WTC11 (cell line): ENCODE results near the gene CRNKL1. TPM values are rescaled to one million over a fixed set of nuclear protein-coding genes. Genes with fewer than 3 reads are reported as not detected.

Experiments
- ATAC-seq: fragments of 200-7000 bp; cut with Tn5 transposase; 2 replicates; pipeline ENCODE4 v1.10.0; 2021; ENCODE audit warnings: mild to moderate bottlenecking, moderate library complexity
- Bru-seq: library from RNA; stranded (reverse); fragments of 400-500 nt; gene quantifications from one replicate; lab custom pipeline; 2021; lab: Mats Ljungman, UMichigan
- CTCF ChIA-PET: fragments of 300-600 bp; sonication (Branson Sonifier 250); formaldehyde crosslinking; loops from one replicate; lab custom pipeline; 2021; ENCODE audit warnings: antibody characterized with exemption; lab: Charles Lee
- POLR2A ChIA-PET: fragments of 350-600 bp; sonication (Branson Sonifier 250); formaldehyde crosslinking; loops from one replicate; lab custom pipeline; 2021; ENCODE audit warnings: antibody characterized with exemption; lab: Charles Lee
- DNase-seq: peaks from one replicate; pipeline ENCODE4 v3.0.0; 2021; ENCODE audit warnings: low spot score
- H3K27ac Mint-ChIP-seq: 2 replicates; pipeline ENCODE4 v1.8.0; 2021; ENCODE audit warnings: mixed read lengths
- H3K27me3 Mint-ChIP-seq: 2 replicates; pipeline ENCODE4 v1.8.0; 2021; ENCODE audit warnings: low read depth, mild to moderate bottlenecking, moderate library complexity, mixed read lengths
- H3K36me3 Mint-ChIP-seq: 2 replicates; pipeline ENCODE4 v1.8.0; 2021; ENCODE audit warnings: mixed read lengths
- H3K4me1 Mint-ChIP-seq: 2 replicates; pipeline ENCODE4 v1.8.0; 2022; ENCODE audit warnings: mixed read lengths
- H3K4me3 Mint-ChIP-seq: 2 replicates; pipeline ENCODE4 v1.8.0; 2021; ENCODE audit warnings: mild to moderate bottlenecking, moderate library complexity, mixed read lengths
- H3K9me3 Mint-ChIP-seq: 2 replicates; pipeline ENCODE4 v1.8.0; 2021; ENCODE audit warnings: mixed read lengths
- ATF6 ChIP-seq: sonication (generic); formaldehyde crosslinking; IDR thresholded peaks from 2 replicates; pipeline ENCODE4 v1.8.1; 2023; ENCODE audit warnings: mild to moderate bottlenecking, missing genetic modification reagents
- CREB1 ChIP-seq: sonication (generic); formaldehyde crosslinking; IDR thresholded peaks from 2 replicates; pipeline ENCODE4 v1.8.0; 2023; ENCODE audit warnings: mild to moderate bottlenecking, missing genetic modification reagents
- E2F1 ChIP-seq: sonication (generic); formaldehyde crosslinking; IDR thresholded peaks from 2 replicates; pipeline ENCODE4 v1.8.0; 2022; ENCODE audit warnings: mild to moderate bottlenecking, missing genetic modification reagents
- E2F5 ChIP-seq: sonication (generic); formaldehyde crosslinking; IDR thresholded peaks from 2 replicates; pipeline ENCODE4 v1.8.1; 2022; ENCODE audit warnings: mild to moderate bottlenecking, moderate library complexity, missing genetic modification reagents
- ELF4 ChIP-seq: sonication (generic); formaldehyde crosslinking; IDR thresholded peaks from 2 replicates; pipeline ENCODE4 v1.8.1; 2022; ENCODE audit warnings: low read depth, mild to moderate bottlenecking, moderate library complexity, missing genetic modification reagents
- ETV6 ChIP-seq: sonication (generic); formaldehyde crosslinking; IDR thresholded peaks from 2 replicates; pipeline ENCODE4 v1.8.1; 2022; ENCODE audit warnings: mild to moderate bottlenecking, missing genetic modification reagents
- FOXJ3 ChIP-seq: sonication (generic); formaldehyde crosslinking; IDR thresholded peaks from 2 replicates; pipeline ENCODE4 v1.9.0; 2021; ENCODE audit warnings: missing genetic modification reagents, mild to moderate bottlenecking, borderline replicate concordance
- HMGXB4 ChIP-seq: sonication (generic); formaldehyde crosslinking; IDR thresholded peaks from 2 replicates; pipeline ENCODE4 v1.8.1; 2023; ENCODE audit warnings: mild to moderate bottlenecking, moderate library complexity, missing genetic modification reagents
- NFATC4 ChIP-seq: fragments of 250-450 bp; sonication (Bioruptor Pico); IDR thresholded peaks from 2 replicates; pipeline ENCODE4 v1.9.0; 2021; ENCODE audit warnings: mild to moderate bottlenecking
- NFYB ChIP-seq: sonication (generic); formaldehyde crosslinking; conservative IDR thresholded peaks from 2 replicates; pipeline ENCODE4 v1.8.0; 2022; ENCODE audit warnings: low read depth, missing genetic modification reagents
- SOX15 ChIP-seq: fragments of 250-450 bp; sonication (Bioruptor Pico); IDR thresholded peaks from 2 replicates; pipeline ENCODE4 v1.9.0; 2021; ENCODE audit warnings: mild to moderate bottlenecking
- SP1 ChIP-seq: sonication (generic); formaldehyde crosslinking; conservative IDR thresholded peaks from 2 replicates; pipeline ENCODE4 v1.8.1; 2022; ENCODE audit warnings: missing genetic modification reagents
- TEAD4 ChIP-seq: sonication (generic); formaldehyde crosslinking; IDR thresholded peaks from 2 replicates; pipeline ENCODE4 v1.8.0; 2022; ENCODE audit warnings: mild to moderate bottlenecking, missing genetic modification reagents
- TP53 ChIP-seq: sonication (generic); formaldehyde crosslinking; IDR thresholded peaks from 2 replicates; pipeline ENCODE4 v1.8.1; 2023; ENCODE audit warnings: mild to moderate bottlenecking, missing genetic modification reagents
- USF1 ChIP-seq: sonication (generic); formaldehyde crosslinking; IDR thresholded peaks from 2 replicates; pipeline ENCODE4 v1.8.0; 2022; ENCODE audit warnings: mild to moderate bottlenecking, missing genetic modification reagents
- long read RNA-seq, 3 experiments: library from RNA in 1 of 3; library from capped mRNA in 1 of 3; library from polyadenylated mRNA in 1 of 3; unstranded in 2 of 3; stranded (forward) in 1 of 3; transcript quantifications; one replicate each; pipeline ENCODE4 v2.0.0, GENCODE V29; 2021
- total RNA-seq: library from RNA; stranded (reverse); gene quantifications from 3 replicates; pipeline ENCODE4 v1.2.3, GENCODE V29; 2021
- TF ChIP-seq, protein P1 (sequence below): fragments of 250-450 bp; sonication (Bioruptor Pico); IDR thresholded peaks from 2 replicates; pipeline ENCODE4 v2.1.2; 2022; ENCODE audit warnings: mild to moderate bottlenecking, moderate library complexity
- TF ChIP-seq, protein P2 (sequence below): fragments of 200-600 bp; IDR thresholded peaks from 2 replicates; pipeline ENCODE4 v1.8.0; 2022; ENCODE audit warnings: antibody characterized with exemption
- TF ChIP-seq, protein P3 (sequence below): sonication (generic); formaldehyde crosslinking; IDR thresholded peaks from 2 replicates; pipeline ENCODE4 v1.8.0; 2023; ENCODE audit warnings: missing genetic modification reagents
- TF ChIP-seq, protein P4 (sequence below): sonication (generic); formaldehyde crosslinking; IDR thresholded peaks from 2 replicates; pipeline ENCODE4 v1.8.1; 2023; ENCODE audit warnings: mild to moderate bottlenecking, missing genetic modification reagents, borderline replicate concordance

Gene CRNKL1
- 21.8 to 22.6 TPM (median 22.2 TPM) in 3 replicates for total RNA-seq
- percentile 85 among the genes with signal in this experiment for Bru-seq, nascent RNA
- long read RNA-seq, experiment 1, full-length matches to known transcripts = 133 of 152 reads
- long read RNA-seq, experiment 1, partial matches to known transcripts = 10 of 152 reads
- long read RNA-seq, experiment 1, other reads (novel, unspliced or antisense) = 9 of 152 reads
- long read RNA-seq, experiment 2, full-length matches to known transcripts = 13 of 33 reads
- long read RNA-seq, experiment 2, partial matches to known transcripts = 11 of 33 reads
- long read RNA-seq, experiment 2, other reads (novel, unspliced or antisense) = 9 of 33 reads
- long read RNA-seq, experiment 3, full-length matches to known transcripts = 44 of 48 reads
- long read RNA-seq, experiment 3, partial matches to known transcripts = 3 of 48 reads
- long read RNA-seq, experiment 3, other reads (novel, unspliced or antisense) = 1 of 48 reads

- Mint-ChIP-seq H3K4me1 (peaks cover 2% of the 10 kb centered on the region; the same call in 1 of the 2 replicates), H3K36me3 (peaks cover 31% of the 10 kb centered on the region), H3K9me3 (no peaks in the 10 kb centered on the region), H3K27me3 (no peaks in the 10 kb centered on the region), H3K4me3 (peak within 1 kb of the TSS; percentile 98), H3K27ac (peak within 1 kb of the TSS; percentile 99)
- POLR2A ChIA-PET = interaction anchor here (1.8 kb wide), 1 partner anchor 35 kb away, joined by 8 read pairs; the partner anchor contains the start of gene NAA20
- DNase-seq = peak; percentile 97
- CTCF ChIA-PET = interaction anchor here (0.7 to 2.8 kb wide), 5 partner anchors 35 to 542 kb away, joined by 3 to 20 read pairs (median 5); partner anchors contain the start of gene NAA20
- ATAC-seq = peak; percentile 95
- TF ChIP-seq SP1 (CRISPR knock-in tag) = 0 out of 2 replicates have a peak, but pooled peaks have one; percentile 26
- TF ChIP-seq CREB1 (CRISPR knock-in tag) = no peak
- TF ChIP-seq SOX15 (CRISPR knock-in tag) = no peak
- no peak for TF ChIP-seq NFATC4 (CRISPR knock-in tag)
- TF ChIP-seq E2F1 = no peak
- no peak for TF ChIP-seq E2F5
- TF ChIP-seq, protein P1, sequence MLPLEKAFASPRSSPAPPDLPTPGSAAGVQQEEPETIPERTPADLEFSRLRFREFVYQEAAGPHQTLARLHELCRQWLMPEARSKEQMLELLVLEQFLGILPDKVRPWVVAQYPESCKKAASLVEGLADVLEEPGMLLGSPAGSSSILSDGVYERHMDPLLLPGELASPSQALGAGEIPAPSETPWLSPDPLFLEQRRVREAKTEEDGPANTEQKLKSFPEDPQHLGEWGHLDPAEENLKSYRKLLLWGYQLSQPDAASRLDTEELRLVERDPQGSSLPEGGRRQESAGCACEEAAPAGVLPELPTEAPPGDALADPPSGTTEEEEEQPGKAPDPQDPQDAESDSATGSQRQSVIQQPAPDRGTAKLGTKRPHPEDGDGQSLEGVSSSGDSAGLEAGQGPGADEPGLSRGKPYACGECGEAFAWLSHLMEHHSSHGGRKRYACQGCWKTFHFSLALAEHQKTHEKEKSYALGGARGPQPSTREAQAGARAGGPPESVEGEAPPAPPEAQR (CRISPR knock-in tag) = no peak
- TF ChIP-seq USF1 = no peak
- no peak for TF ChIP-seq NFYB
- no peak for TF ChIP-seq FOXJ3 (CRISPR knock-in tag)
- 0 out of 2 replicates have a peak, but pooled peaks have one; percentile 34 for TF ChIP-seq ETV6 (CRISPR knock-in tag)
- TF ChIP-seq HMGXB4 (CRISPR knock-in tag) = no peak
- TF ChIP-seq ELF4 (CRISPR knock-in tag) = no peak
- TF ChIP-seq, protein P2, sequence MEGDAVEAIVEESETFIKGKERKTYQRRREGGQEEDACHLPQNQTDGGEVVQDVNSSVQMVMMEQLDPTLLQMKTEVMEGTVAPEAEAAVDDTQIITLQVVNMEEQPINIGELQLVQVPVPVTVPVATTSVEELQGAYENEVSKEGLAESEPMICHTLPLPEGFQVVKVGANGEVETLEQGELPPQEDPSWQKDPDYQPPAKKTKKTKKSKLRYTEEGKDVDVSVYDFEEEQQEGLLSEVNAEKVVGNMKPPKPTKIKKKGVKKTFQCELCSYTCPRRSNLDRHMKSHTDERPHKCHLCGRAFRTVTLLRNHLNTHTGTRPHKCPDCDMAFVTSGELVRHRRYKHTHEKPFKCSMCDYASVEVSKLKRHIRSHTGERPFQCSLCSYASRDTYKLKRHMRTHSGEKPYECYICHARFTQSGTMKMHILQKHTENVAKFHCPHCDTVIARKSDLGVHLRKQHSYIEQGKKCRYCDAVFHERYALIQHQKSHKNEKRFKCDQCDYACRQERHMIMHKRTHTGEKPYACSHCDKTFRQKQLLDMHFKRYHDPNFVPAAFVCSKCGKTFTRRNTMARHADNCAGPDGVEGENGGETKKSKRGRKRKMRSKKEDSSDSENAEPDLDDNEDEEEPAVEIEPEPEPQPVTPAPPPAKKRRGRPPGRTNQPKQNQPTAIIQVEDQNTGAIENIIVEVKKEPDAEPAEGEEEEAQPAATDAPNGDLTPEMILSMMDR = no peak
- TF ChIP-seq, protein P3, sequence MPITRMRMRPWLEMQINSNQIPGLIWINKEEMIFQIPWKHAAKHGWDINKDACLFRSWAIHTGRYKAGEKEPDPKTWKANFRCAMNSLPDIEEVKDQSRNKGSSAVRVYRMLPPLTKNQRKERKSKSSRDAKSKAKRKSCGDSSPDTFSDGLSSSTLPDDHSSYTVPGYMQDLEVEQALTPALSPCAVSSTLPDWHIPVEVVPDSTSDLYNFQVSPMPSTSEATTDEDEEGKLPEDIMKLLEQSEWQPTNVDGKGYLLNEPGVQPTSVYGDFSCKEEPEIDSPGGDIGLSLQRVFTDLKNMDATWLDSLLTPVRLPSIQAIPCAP (CRISPR knock-in tag) = no peak
- no peak for TF ChIP-seq TEAD4
- peak; percentile 35; the same call in 1 of the 2 replicates for TF ChIP-seq TP53 (CRISPR knock-in tag)
- TF ChIP-seq ATF6 (CRISPR knock-in tag) = no peak
- TF ChIP-seq, protein P4, sequence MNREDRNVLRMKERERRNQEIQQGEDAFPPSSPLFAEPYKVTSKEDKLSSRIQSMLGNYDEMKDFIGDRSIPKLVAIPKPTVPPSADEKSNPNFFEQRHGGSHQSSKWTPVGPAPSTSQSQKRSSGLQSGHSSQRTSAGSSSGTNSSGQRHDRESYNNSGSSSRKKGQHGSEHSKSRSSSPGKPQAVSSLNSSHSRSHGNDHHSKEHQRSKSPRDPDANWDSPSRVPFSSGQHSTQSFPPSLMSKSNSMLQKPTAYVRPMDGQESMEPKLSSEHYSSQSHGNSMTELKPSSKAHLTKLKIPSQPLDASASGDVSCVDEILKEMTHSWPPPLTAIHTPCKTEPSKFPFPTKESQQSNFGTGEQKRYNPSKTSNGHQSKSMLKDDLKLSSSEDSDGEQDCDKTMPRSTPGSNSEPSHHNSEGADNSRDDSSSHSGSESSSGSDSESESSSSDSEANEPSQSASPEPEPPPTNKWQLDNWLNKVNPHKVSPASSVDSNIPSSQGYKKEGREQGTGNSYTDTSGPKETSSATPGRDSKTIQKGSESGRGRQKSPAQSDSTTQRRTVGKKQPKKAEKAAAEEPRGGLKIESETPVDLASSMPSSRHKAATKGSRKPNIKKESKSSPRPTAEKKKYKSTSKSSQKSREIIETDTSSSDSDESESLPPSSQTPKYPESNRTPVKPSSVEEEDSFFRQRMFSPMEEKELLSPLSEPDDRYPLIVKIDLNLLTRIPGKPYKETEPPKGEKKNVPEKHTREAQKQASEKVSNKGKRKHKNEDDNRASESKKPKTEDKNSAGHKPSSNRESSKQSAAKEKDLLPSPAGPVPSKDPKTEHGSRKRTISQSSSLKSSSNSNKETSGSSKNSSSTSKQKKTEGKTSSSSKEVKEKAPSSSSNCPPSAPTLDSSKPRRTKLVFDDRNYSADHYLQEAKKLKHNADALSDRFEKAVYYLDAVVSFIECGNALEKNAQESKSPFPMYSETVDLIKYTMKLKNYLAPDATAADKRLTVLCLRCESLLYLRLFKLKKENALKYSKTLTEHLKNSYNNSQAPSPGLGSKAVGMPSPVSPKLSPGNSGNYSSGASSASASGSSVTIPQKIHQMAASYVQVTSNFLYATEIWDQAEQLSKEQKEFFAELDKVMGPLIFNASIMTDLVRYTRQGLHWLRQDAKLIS (CRISPR knock-in tag) = no peak
Observed at GRCh38 chr20:20052074-20052970, at the start of gene CRNKL1, which contains the start of gene CFAP61. TSS of gene CRNKL1 (minus strand) at chr20:20052466. CDS start at chr20:20052342, 124 bp downstream. TSS of gene CFAP61 (plus strand) at chr20:20052532. CDS start at chr20:20056654, 4,122 bp downstream.
